Stromal cell of bone marrow (primary cell): ENCODE results near the gene NKAIN2.
A peak's percentile ranks its signal among the peaks of the same experiment; 100 is the strongest.

Source experiments
- DNase-seq: peaks from one replicate; pipeline ENCODE4 v3.0.0-alpha.2; 2012; ENCODE audit warnings: low read depth

NKAIN2 gene

DNA sequence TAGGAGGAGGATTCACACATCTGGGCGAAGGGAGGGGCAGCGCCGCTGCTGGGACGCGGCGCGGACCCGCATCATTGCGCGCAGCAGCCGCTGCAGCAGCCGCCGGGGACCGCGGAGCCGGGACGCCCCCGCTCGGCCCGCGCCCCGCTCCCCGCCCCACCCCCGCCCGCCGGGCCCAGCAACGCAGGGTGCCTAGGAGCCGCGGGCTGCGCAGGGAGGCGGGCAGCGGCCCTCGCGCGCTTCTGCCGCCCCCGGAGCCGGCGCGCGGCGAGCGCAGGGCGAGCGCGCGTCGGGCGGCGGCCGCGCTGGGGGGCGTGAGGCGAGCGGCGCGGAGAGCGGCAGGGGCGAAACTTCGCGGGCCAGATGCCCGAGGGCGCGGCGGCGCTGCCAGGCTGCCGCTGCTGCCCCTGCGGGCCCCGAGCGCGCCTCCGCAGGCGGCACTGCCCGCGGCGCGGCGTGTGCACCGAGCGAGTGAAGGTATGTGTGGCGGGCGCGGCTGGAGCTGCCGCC is at the start of gene NKAIN2:
TSS of gene NKAIN2 (plus strand) at position 362 of the 510 bp plus-strand sequence.
- DNase-seq, result no peak

DNA sequence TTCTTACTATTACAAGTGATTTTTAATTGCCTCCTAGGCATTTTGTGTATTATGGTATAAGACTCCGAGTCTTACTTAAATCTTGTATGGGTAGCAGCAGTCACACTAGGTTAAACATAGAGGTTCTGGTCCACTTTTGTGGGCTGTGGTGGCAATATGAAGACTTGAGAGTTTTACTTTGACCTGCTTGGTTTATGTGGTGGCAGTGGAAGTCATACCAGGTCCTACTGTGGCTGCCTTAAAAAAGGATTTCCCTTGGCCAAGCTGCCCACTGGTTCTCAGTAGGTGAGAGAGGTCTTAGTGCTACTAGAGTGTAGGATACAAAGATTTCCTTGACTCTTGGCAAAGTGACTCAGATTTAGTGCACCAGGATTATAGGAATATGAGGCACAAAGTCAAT is 44.2 kb upstream of the NKAIN2 start:
- no peak for DNase-seq

DNA sequence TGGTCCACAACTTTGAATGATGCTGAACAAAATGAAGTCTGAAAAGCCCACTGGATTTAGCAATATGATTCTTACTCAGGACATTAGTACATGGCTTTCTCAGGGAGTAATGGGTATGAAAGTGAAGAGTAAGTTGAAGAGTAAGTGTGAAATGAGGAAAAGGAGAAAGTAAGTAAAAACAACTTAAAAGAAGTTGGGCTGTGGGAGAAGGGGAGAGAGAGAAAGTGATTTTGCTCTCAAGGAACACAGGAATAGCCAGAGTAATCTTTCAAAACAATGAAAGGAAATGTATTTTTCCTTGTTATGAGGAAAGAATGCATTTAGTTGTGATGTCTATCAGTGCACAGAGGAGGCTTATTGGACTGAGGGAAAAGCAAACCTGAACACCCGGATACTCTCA is 39.8 kb upstream of the NKAIN2 start:
- no peak for DNase-seq

DNA sequence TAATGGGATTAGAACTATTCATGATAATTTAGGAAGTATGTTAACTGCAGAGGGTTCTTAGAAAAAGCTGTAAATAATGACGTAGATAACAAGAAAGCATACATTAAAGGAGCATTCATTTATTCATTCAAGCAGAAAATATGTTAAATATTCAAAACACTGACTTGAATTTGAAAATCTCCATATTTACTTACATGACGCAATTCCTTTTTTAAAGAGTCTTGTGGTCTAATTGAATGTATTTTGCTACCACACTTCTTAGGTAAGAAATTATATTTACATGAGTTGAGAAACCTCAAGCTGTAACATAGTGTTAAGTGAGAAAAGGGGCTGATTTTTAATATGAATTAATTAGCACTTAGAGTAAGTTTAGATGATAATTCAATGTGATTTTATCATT is 38.9 kb upstream of the NKAIN2 start:
- no peak for DNase-seq

DNA sequence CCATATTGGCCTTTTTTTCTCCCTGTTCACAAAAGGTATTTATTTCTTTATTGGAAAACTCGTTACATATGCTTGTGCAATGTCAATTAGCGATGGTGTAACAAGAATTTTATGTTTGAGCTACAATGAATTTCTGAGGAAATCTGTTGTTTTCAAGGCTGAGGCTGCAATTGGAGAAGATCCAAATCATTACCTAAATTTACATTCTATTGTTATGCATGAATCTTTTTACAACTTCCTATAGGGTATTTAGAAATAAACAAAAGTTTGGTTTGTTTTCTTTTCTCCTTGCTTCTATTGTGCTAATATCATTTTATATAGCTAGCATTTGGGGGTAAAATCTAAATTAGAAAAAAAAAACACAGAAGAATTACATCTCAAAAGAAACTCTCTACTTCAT is 34.7 kb upstream of the NKAIN2 start:
- DNase-seq, result no peak

DNA sequence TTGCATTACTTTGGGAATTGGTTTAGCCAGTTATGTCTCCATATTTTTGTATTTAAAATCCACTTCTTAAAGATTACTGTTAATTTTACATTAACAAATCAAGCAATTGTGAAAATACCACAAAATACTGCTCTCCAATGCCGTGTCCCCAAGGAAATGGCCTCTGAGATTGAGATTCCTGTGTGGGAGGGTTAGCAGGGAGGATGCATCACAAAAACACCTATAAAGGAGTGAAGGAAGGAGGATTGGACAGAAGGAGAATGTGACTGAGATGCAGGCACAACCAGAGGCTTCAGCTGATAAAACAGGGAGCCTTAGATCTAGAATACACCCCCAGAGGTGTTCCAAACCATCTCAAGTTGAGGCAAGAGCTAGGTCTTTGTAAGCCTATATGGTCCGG is 34.2 kb upstream of the NKAIN2 start:
- no peak for DNase-seq

DNA sequence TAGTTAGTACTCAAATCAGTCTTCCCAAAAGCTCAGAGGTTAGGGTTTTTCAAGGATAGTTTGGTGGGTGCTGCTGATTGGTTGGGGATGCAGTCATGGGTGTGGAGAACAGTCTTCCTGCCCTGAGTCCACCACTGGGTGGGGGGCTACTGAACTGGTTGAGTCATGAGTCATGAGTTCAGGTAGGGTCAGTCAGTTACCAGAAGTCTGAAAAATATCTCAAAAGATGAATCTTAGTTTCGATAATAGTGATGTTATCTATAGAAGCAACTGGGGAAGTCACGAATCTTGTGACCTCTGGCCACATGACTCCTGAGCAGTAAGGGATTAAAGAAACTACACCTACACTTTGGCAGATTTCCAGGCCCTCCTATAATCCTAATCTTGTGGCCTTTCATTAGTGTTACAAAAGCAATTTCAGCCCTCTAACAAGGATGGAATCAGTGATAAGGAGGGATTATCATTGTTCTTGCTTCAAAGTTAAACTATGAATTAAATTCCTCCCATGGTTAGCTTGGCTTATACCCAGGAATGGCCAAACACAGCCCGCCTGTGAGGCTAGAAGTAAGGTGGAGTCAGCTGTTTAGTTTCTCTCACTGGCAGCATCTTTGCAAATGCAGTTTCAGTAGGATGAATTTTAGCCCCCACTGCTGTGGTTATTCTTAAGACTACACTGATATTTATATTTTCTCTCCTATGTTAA is 33.3 kb upstream of the NKAIN2 start:
- no peak for DNase-seq

DNA sequence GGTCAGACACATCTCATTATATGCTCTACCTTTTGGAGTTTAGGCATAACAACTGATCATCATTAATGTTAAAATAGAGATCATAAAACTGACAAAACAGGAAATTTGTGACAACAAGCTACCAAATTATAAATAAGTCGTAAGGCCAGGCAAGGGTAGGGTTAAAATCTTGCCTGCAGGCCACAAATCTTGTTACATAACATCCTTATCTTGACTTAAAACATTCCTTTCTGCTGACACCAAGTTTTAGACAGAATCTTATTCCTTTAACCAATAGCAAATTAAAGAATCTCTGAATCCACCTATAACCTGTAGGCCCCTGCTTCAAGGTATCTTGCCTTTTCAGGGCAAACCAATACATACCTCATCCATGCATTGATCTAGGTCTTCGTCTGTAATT is 32.5 kb upstream of the NKAIN2 start:
- no peak for DNase-seq

DNA sequence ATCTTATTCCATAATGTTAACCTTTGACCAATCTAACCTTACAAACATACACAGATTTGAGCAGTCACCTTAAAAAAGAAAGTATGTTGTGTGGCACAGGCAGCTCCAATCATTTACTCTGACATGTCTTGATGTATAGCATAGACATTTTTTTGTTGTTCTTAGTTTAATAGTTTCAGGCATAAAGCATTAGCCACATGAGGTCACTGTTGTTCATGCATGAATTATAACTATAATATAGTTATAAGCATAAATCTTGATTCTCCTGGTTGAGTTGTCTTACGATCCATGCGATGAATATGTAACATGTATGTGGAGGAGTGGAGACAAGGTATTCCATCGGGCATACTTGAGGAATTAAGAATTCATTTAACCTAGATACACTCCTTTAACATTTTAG is 26.1 kb upstream of the NKAIN2 start:
- peak; percentile 3 for DNase-seq

DNA sequence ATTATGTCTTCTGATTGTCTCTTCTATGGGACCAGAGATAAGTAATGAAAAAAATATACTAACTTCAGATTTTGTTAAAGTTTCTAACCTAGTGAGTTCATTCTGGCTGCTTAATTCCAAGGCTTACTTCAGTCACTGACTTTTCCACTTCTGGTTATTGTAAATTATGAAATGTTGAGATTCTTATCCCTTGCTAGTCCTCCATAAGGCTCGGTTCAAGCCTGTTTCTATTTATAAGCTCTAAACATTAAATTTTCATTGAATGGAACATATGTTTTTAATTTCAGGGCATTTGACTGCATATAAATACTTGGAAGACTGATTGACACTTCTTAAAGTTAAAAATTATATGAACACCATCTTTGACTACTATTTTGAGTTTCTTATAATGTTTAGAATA is 23.6 kb upstream of the NKAIN2 start:
- DNase-seq, result no peak

DNA sequence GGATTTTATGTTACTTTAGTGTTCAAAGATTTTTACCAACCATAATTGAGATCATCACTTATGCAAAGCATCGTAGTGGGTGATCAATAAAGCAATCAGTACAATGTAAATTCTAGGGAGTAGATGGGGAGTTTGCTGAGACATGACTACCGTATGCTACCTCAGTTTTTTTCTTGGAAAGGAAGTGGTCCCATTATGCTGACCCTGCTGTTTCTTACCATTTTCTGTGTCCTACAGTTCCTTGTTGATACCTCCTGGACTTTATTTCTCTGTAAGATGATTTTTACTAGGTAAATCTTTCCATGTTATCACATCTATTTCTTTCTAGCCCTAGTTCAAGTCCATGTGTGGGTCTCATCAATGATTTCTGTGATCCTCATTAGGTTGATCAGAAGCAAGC is 19.3 kb upstream of the NKAIN2 start:
- DNase-seq, result no peak

DNA sequence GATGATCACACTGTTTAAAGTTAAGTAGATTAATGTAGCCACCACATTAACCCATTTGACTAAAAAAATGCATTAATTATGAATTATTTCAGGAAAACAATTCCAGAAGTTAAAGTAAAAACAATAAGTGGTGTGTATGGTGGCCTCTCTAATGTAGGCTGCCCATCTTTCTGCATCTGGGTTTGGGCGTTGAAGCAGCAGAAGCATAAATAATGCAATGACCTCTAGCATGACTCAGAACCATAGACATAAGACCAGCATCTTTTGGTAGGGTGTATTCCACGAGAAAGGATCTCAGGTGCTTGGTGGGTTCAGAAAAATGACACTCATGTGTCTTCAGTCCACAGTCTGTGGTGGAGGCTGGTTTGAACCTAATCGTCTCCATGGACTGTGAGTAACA is 18.6 kb upstream of the NKAIN2 start:
- no peak for DNase-seq

DNA sequence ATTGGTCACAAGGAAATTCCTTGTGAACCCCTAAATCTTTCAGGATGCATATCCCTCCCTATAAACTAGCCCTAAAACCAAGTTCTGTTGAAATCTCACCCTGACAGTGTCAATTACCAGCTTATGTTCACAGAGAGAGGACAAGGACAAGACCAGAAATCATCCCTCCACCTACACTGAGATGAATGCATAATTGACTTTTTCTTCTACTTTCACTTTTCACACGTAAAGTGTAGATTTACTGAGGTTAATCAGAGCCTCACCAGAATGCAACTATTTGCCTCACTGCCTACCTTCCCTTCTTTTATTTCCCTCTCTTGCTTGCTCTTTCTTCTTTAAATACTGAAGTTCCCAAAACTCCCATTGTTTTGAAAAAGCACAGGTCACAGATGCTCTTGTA is 15.3 kb upstream of the NKAIN2 start:
- no peak for DNase-seq

DNA sequence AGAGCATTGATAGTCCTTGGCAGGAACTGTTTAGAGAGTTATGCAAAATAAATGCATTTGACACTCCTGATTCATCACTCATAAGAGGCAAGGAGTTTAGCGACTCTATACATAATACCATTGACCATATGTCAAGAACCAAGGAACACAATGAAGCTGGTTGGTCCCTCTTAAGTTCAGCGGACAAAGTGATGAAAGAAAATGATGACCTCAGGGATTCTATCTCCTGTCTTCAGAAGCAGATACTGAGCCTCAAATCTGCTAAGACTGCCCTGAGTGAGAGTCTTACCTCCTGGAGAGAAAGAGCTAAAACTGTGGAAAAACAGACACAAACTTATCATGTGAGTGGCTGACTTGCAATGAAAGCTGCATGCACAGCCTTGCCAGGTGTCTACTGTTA is 9.5 kb upstream of the NKAIN2 start:
- no peak for DNase-seq

DNA sequence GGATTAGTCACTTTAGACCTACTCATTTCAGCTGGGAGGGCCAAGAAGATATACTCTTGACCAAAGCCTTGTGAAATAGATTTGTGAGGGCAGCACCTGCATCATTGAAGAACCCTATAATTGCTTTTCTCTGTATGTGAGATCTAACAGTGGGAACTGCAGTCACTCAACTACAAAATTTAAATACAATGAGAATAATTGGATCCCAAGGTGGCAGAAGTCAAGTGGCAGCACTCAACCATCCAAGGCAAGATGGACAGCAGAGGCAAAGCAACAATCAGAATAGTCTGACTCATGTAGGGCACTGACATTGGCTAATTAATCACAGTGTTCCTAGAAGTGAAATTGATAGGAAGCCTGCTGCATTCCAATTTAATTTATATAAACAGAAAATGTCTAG is 8.9 kb upstream of the NKAIN2 start:
- DNase-seq, result no peak

DNA sequence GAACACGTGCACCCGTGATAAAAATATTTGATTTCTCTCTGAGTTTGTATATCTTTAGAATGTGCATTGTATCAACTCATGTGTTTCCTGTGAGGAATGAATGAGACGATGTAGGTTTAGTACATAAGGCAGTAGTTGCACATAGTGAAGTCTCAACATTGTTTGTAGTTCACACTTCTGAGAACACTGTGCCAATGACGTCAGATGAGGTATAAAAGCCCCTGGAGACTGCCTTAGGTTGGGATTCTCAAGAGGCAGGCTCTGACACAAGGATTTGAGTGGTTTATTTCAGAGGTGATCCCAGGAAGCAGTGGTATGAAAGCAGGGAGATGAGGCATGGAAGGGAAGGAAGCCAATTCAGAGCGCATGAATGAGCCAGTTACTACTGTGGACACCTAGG is 2.6 kb upstream of the NKAIN2 start:
- DNase-seq, result no peak

DNA sequence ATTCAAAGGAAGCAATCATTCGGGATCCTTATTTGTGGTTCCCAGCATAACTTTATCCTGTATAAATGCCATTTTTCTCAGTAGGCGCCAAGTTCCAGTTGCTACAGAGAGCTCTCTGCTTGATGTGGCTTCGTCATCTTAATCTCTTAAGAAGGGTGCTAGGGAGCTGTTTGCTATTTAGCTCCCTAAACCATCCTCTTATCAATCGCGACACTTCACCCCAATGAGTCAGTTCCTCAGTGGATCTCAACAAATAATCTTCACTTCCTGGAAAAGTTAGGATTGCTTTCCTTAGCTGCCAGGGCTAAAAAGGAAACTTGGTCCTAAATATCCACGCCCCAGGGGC is 1.3 kb upstream of the NKAIN2 start:
- no peak for DNase-seq

DNA sequence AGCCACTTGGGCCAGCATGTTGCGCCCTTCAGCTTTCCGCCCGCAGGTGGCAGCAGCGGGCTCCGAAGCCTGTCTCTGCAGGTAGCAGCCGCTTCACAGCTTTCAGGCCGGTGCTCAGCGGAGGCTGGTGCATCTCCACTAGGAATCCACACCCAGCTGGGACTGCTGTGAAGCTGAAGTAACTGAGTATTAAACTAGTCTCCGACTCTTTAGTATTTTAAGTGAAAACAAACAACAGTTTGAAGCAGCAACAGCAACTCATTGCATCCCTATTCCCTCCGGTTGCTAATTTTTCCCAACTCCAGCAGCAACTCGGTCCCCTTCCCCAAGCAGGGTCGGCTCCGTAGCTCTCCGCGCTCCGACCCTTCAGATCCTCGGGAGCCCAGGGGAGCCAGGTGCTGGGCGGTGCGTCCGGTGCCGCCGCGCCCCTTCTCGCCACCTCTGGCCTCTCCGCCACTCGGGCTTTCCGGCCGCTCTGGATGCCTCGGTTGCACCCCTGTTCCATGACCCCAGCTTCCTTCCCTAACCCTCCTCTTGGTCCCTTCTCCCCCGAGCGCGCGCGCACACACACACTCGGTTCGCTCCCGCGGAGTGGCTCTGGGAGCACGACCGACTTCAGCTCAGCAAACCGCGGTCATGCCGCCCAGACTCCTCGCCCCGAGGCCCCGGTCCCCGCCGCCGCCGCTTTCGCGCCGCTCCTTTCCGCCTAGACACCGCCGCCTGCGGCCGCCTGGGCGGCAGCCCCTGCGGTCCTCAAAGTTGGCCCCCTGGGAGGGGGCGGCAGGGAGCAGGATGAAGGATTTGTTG is 765 bp upstream of the NKAIN2 start:
- DNase-seq, result peak; percentile 49

DNA sequence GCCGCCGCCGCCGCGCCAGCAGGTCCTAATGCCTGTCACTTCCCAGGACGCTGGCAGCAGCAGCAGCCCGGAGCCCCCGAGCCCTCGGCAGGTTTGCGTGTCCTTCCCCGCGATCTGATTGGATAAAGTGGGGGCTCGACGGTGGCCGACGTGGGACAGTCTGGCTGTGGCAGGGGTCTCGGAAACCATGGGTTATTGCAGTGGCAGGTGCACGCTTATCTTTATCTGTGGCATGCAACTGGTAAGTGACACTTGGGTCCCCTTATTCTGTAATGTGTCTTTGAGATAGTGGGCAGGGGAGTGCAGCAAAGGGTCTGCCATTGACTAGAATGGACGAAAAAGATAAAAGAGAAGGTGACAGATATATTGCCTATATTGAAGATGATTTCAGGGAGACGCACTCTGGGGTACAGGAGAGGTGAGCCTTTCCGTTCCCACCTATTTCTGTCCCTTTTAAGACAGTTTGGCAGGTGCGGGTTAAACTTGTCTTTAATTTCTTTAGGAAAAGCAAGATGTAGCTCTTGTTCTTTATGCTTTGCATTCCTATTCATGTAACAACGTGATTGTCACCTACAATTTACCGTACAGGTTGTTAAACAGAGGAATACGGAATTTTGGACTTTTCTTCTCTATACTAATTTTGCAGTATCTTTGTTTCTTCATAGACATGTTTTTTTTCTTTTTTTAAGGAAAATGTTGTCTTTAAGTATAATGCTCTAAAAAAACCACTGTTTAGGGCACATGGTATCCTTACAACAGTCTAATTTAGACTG is 535 bp downstream of the NKAIN2 start:
- DNase-seq, result no peak

DNA sequence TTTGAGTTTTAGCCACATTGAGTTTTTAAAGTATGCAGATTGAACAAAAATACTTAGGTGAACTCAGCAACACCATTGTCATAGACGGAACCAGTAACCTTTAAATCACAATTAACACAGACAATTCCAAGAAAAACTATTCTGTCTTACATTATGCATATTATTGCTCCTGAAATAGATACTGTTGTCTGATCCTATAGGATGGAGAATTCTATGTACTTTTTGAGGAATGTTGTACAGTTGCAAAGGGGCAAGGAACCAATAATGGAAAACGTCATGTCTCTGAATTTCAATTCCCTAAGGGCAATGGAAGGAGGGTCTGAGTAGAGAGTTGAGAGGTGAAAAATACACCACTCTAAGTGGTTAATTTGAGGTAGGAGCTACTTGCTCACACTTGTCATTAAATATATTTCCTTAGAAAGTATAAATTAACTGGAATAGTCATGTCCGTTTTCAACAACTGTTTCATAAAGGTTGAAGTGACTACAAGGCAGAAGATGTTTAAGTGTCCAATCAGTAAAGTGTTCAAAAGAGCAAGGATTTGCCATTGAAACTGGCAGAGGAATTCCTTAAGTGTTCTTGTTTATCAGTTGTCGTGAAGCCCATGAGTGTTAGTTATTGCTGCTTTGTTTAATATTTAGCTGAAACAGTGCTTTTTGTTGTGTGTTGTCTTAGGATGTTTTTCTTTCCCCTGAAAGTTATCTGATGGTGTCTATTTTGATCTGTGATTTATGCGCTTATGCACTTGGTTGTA is 1.3 kb downstream of the NKAIN2 start:
- DNase-seq, result no peak

DNA sequence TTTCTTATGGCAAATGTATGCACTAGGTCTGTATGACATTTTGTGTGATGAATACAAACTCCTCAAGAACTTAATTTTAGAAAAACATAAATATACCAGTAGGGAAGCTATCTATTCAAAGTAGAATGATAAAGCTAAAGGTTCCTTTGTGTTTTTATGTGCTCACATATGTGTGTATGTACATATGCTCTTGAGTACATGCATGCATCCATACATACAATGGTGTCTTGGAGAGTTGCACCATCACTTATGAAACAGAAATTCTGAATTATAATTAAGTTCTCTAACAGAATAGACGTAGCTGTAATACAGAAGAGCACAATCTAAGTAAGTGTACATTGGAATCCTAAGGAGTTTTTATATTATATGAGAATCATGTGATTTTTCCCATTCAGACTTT is 2.3 kb downstream of the NKAIN2 start:
- DNase-seq, result no peak

DNA sequence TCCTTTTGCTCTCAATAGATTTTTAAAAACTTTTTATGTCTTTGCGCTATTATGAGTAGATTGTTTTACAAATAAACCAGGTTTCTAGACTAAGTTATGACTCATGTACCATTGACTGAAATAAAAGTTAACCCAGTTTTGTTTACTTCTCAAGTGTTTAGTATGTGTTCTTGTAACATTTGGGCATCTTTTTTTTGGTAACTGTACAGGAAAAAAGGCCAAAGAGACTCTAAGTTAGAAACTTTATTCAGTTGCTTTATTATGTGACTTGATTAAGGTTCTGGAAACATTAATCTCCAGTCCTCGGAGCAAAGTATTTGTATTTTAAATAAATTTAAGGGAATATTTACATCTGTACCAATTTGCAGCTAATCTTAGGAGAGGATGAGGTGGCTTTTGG is 2.9 kb downstream of the NKAIN2 start:
- DNase-seq, result no peak
